GM18867 (cell line): ENCODE measurements around the gene CLIP2.
"Not testable (repeated sequence)": the region's sequence is repeated elsewhere in the genome, so short reads cannot be mapped to it uniquely, and the experiment has no call there.

Experiments
- ATAC-seq: cut with Tn5 transposase; IDR thresholded peaks from one replicate; pipeline ENCODE4 v1.9.1; 2021; ENCODE audit warnings: mild to moderate bottlenecking, moderate library complexity; ENCODE audit not compliant: unreplicated experiment

The CLIP2 gene

DNA sequence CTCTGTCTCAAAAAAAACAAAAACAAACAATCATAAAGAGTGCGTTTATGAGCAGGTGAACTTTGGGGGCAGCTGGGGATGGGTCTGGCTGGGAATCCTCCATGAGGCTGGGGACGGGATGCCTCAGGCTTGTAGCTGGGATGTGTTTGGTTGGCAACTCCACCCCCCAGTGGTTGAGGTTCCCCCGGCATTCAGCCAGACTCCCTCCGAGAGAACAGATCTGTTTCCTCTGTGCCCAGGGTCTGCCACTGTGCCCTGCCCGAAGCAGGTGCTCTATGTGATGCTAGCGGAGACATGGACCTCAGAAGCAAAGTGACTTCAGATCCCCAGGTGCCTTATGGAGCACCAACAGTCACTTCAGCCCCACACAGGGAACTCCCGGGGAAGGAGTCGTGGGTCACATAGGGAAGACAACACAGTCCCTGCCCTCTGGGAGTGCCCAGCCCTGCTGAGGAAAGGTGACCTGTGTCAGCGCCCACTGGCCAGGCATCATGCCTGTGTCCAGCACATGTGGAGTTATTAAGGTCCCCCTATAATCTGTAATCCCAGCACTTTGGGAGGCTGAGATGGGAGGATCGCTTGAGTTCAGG is 135.2 kb downstream of the CLIP2 start:
- no peak for ATAC-seq

DNA sequence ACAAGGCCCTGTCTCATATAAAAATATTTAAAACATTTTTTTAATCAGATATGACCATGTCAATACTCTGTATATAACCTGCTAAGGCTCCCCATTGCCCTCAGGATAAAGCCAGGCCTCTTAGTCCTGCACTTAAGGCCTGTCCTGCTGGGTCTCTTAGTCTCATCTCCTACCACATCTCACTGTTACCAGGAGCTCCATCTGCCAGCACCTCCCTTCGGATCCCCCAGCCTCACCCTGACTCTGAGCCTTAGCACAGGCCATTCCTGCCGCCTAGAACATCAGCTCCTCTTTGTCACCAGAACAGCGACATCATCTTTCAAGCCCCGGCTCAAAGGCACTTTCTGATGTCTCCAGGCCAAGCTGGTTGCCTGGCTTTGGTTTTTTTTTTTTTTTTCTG is 138.8 kb downstream of the CLIP2 start:
- no peak for ATAC-seq

DNA sequence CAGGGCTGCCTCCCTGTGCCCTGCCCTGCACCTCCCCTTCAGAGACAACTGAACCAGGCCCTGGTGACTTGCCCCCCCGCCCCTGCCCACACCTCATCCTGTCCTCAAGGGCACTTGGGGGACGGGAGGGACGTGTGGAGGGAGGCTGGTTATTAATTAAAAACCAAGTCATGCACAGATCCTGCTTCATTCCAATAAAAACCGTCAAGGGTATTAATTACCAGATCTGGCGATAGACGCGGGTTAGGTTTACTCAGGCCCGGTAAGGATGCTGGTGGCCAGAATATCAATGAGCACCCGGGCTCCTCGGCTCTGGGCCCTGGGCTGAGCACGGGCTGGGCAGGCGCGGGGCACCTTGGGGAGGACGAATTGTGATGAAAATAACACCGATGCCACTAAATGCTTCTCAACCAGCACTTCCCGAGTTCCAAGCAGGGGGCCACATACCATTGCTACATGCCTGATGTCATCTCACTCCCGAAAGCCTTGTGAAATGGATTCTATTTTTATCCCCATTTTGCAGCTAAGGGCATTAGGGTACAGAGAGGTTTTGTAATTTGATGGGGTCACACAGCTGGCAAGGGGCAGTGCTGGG is 140.0 kb downstream of the CLIP2 start:
- ATAC-seq: no peak

DNA sequence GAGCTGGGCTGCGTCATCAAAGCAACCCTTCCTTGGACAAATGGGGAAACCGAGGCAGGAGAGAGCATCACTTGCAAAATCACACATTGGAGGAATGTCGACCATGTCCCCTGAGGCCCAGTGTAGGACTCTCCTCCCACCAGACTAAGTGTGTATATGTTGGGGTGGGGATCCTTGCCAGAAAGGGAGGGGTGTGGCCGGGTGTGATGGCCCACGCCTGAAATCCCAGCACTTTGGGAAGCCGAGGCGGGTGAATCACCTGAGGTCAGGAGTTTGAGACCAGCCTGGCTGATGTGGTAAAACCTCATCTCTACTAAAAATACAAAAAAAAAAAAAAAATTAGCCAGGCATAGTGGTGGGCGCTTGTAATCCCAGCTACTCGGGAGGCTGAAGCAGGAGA is 141.2 kb downstream of the CLIP2 start:
- ATAC-seq: not testable (repeated sequence)

DNA sequence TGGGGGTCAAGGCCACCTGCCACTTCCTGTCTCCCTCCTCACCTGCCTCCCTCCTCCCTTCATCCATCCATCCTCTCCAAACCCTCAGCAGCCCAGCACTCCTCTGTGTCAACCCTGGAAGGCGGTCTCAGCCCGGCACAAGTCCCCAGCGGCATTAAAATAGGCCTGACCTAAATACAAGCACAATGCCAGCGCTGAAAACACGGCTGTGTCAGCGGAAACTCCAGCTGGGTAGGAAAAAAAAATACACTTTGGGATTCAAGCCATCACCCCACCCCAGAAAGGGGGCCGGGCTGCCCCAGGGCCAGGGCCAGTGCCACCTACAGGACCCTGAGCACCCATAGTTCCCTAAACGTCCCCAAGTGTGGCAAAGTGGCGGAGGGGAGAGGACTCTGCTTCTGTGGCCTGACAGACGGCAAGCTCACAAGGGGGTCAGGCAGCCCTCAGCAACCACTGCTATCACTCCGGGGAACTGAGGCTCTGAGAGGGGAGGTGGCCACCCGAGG is 141.8 kb downstream of the CLIP2 start:
- ATAC-seq: no peak

DNA sequence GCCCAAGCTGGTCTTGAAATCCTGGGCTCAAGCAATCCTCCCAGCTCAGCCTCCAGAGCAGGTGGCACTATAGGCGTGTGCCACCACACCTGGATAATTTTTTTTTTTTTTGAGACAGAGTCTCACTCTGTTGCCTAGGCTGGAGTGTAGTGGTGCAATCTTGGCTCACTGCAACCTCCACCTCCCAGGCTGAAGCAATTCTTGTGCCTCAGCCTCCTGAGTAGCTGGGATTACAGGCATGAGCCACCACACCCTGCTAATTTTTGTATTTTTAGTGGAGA is 148.0 kb downstream of the CLIP2 start:
- not testable (repeated sequence) for ATAC-seq

DNA sequence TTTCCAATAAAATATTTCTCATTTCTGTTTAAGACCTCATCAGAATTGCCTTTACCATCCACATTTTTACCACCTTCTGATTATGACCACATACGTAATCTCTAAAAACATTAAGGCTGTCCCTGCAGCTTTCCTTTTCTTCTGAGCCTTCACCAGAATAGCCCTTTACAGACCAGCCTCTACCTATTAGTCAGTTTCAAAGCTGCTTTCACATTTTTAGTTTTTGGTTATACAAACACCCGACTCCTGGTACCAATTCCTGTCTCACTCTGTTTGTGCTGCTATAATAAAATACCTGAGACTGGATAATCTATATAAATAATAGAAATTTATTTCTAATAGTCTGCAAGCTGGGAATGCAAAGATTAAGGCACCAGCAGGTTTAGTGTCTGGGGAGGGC is 149.1 kb downstream of the CLIP2 start:
- no peak for ATAC-seq

DNA sequence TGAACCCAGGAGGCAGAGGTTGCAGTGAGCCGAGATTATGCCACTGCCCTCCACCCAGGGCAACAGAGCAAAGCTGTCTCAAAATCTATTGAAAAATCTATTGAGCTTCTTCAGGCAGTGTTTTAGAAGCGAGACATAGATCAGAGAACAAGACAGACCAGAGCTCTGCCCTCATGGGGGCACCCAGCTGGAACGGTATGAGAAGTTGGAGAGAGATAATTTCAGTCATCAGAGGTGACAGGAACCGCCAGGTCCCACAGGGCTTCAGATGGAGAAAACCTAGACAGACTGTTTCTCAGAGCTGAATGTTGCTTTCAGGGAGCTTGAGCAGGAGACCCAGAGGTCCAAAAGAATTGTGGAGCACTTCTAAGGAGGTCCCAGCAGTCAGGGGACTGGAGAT is 150.3 kb downstream of the CLIP2 start:
- no peak for ATAC-seq

DNA sequence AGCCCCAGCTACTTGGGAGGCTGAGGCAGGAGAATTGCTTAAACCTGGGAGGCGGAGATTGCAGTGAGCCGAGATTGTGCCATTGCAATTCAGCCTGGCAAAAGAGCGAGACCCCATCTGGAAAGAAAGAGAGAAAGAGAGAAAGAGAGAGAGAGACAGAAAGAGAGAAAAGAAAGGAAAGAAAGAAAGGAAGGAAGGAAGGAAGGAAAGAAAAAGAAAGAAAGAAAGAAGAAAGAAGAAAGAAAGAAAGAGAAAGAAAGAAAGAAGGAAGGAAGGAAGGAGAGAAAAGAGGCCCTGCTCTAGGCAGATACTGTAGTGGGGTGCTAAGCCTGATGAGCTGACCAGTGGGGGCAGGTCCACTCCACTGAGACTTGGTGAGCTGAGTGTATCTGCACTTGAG is 150.9 kb downstream of the CLIP2 start:
- not testable (repeated sequence) for ATAC-seq

DNA sequence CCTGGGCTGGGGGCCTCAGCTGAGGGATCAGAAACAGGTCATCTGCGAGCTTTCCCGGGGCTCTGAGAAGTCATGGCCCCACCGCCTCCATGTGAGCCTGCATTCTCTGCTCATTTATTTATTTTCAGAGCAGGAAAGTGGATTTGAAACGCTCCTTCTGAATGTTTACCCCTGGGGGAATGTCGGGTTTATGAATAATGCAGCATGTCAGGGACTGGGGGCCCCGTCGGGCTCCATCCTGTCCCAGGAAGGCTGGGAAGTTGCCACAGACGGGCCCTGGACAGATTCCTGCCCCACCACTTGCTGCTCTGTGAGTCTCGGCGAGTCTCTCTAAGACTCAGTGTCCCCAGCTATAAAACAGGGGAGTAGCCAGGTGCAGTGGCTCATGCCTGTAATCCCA is 152.6 kb downstream of the CLIP2 start:
- ATAC-seq: no peak

DNA sequence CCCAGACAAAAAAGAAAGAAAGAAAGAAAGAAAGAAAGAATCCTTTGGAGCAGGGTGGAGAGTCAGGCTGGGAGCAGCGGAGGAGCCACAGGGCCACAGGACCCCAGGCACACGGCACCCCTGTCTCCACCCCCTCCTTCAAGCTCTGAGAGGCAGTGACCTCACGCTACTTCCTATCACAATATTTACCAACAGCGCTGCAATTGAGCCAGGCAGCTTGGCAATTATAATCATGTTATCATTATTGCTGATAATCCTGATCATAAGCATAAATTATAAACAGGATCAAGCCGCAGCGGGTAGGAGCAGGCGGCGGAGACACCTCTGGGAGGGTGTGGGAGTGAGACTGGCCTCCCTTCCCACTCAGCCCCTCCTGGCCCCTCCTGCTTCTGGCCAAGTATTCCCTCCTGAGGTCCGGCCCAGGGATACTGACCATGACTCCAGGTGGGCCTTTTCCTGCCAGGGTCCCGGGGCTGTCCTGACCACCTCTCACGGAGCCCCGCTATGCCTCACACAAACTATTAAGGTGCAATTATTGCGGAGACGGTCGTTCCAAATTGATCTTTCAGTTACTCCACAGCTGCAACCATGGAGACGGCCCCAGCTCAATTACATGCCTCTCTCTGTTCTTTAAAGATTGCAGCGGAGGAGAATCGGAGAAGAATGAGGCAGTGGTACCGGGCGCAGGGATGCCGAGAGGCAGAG is 154.5 kb downstream of the CLIP2 start:
- no peak for ATAC-seq

DNA sequence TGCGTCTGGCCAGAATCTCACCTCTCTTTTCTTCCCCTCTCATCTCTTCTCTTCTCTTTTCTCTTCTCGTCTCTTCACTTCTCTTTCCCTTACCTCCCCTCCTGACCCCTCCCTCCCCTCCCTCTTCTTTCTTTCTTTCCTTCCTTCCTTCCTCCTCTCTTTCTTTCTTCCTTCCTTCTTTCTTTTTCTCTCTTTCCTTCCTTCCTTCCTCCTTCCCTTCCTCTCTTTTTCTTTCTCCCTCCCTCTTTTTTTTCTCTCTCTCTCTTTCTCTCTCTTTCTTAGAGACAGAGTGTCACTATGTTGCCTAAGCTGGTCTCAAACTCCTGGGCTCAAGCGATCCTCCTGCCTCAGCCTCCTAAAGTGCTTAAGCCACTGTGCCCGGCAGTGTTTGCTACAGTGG is 159.9 kb downstream of the CLIP2 start:
- ATAC-seq: no peak

DNA sequence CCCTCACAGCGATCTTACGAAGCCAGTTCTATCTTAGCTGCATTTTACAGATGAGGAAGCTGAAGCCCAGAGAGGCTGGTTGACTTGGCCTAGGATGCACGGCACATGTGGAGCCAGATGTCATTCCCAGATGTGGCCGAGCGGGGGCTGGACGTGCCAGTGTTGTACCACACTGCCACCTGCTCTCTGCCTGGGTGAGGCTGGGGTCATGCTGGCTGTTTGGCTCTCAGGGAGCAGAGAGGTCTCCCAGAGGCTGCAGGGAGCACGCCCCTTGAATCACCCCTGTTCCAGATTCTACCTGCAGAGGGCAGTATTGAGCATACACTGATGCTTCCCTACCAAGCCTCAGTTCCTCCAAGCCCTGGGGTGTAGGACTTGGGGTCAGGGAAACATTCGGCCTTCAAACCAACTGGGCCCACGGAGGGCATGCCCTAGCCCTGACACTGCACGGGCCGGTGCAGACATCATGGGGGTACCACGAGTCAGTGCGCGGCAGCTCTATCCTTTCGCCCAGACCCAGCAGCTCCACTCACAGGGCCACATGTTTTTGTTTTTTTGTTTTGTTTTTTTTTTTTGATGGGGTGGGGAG is 160.7 kb downstream of the CLIP2 start:
- ATAC-seq: no peak

DNA sequence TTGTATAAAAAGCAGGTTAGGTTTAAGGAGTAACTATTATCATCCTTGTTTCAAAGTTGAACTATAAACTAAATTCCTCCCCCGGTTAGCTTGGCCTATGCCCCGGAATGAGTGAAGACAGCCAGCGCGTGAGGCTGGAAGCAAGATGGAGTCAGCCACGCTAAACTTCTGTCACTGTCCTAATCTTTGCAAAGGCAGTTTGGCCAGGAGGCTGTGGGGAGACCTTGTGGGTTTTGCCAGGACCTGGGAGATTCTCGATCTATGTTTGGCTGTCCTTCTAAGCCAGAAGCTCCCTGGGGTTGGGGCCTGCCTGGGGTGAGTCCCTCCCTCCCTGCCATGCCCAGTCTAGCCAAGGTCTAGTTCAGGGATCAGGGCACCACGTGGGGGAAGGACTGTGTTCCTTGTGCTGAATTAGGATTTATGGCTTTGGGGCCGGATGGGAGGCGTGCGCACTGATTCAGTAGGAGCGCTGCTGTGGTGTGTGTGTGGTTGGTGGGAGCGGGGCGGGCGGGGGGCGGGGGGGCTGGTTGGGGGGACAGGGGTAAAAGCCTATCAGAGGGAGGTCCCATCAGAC is 163.6 kb downstream of the CLIP2 start:
- ATAC-seq: no peak

DNA sequence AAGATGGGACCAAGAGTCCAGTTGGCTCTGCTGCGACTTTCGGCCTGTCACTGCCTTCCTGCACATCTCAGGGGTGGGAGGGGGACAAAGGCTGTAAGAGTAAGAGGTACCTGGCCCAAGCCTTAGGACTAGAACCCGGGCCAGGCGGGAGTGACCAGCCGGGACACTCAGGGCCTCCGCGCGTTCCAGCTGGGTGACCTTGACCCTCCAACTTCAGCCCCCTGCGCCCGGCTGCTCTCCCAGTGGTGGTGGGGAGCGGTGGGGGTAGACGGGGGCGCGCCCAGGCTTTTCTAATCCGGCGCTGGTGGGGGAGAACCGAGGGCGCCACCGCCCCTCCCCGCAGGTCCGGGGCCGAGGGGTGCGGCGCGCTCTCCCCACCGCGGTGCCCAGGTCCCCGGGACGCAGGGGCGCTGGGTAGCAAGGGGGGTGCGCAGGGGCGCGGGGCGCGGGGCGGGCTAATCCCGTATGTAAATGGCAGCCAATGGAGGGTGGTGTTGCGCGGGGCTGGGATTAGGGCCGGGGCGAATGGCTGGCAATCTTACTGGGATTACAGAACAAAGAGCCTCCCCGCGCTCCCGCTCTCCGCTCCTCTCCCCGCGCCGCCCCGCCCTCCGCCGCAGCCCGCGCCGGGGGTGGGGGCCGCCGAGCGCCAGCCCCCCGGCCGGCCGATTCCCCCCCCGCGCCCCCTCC is 164.3 kb downstream of the CLIP2 start, which contains the start of gene GTF2IRD1:
TSS of gene GTF2IRD1 (plus strand) at position 585 of the 690 bp plus-strand sequence. CDS start 54,175 bp downstream, outside the sequence.
- no peak for ATAC-seq

DNA sequence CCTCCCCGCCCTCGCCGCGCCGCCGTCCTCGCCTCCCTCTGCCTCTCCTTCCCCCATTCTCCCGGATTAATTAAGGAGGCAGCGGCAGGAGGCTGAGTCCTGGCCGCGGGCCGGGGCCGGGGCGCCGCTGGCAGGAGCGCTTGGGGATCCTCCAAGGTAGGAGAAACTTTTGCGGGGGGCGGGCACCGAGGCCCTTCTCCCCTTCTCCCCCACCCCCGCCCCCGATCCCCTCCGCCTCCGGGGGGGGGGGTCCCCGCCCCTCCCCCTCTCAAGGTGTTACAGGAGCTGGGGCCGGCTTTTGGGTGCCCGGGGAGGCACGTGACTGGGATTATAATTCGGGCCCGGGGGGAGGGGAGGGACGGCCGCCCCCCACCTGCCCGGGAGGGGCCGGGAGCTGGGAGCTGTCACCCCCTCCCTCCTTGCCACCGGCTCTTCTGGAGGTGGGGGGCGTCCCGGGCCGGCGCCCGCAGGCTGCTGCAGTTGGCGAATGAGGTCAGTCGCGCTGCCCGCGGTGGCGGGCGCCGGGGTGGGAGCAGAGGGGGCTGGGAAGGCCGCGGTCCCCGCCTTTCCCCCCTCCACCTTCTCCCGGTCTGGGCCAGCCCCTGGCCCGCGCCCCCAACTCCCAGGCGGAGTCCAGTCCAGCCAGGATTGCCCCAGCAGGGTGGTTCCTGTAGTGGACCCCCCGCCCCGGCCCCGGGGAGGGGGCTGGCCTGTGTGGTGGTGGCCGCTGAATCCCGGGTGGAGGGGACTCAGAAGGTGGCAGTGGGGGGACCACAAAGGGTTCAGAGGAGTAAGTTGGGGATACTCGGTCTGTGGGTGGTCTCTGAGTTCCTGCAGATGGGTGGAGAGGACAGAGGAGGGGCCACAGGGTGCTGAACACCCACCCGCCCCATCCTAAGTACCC is 165.1 kb downstream of the CLIP2 start:
- ATAC-seq: no peak

DNA sequence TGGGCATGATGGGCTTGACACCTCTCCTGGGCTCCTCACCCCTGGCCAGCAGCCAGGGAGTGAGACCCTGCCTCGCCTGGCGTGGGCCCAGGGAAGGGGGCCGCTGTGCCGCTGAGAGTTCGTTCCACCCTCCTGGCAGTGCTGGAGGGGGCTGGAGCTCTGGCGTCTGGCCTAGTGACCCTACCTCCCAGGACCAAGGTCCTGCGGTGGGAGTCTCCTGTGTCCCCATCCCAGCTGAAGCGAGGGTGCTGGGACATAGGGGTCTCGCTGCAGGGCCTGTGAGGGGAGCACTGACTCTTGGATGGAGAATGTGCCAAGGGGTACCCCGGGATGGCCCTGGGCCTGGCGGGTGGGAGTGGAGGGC is 165.7 kb downstream of the CLIP2 start:
- no peak for ATAC-seq

DNA sequence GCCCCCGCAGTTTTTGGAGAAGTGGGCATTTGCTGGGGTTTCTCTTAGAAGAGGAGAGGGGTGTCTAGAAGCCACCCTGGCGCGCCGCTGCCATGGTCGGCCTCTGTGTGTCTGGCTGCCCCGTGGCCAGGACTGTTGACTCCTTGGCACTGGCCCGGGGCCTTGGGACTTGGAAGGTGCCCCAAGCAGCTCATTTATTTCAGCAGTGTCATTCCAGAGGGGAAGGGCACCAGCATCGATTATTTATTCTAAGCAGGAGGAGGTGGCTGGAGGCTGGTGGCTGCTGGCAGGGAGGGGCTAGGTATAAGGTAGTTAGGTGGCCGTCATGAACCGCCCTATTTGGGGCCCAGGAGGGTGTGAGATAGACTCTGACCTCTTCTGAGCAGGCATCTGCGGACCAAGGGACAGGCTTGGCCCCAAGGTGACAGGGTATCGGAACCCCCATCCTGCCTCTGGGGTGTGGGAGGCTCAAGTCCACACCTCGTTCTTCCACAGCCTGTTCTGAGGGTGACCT is 166.1 kb downstream of the CLIP2 start:
- ATAC-seq: no peak
